Stimulated activated CD8-positive, alpha-beta memory T cell treated with anti-CD3 and anti-CD28 coated beads, Interleukin-12 subunit alpha, Interleukin-12 subunit beta, amount 100 ng/mL, for 24 hours (primary cell): ENCODE results near the gene CENPU.

ENCODE experiments used
- DNase-seq: peaks from one replicate; pipeline ENCODE4 v3.0.0-alpha.2; 2020; ENCODE audit errors: extremely low read depth

CENPU gene

GRCh38 chr4:184706453-184706852, 27.4 kb downstream of the CENPU start:
- no peak for DNase-seq

GRCh38 chr4:184705692-184706091, 28.2 kb downstream of the CENPU start:
- DNase-seq = no peak

DNA sequence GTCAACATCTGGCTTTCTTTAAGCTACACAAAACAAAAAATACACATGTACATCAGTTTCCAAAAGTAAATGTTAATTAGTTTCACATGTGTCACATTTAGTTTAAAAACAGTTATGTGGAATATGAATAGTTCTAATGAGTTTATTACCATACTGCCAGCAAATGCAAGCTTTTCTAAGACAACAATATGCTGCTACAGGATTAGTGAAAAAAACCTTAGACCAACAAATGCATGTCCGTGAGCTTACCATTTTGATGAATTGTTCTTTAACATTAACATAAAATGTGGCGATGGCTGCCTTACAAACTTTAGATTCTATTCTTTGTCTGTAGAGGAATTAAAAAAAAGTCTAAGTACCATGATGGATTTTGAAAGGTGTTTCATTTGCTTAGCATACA, 31.8 kb downstream of the CENPU start:
- no peak for DNase-seq

GRCh38 chr4:184699941-184700340, 34.0 kb downstream of the CENPU start:
- no peak for DNase-seq

DNA sequence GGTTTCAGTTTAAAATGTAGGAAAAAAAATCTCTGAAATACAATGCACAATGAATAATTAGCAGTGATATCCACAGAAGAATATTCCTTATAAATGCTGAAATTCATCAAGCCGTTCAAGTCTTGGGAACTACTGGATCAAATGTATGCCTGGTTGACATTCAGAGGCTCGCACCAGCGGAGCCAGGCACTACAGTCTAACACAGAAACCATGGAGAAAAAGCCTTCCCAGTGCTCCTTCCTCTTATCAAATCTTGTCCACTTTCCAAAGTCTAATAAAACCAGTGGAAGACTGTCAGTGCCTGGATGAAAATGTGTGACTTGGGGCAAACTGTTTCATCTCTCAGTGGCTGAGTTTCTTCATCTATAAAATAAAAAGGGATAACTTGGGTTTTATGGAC, 35.9 kb downstream of the CENPU start:
- no peak for DNase-seq

- DNase-seq = no peak
Observed at GRCh38 chr4:184695178-184695896, 38.6 kb downstream of the CENPU start.

- DNase-seq = no peak
Observed at GRCh38 chr4:184694412-184694956, 39.4 kb downstream of the CENPU start.

GRCh38 chr4:184693056-184693455, 40.8 kb downstream of the CENPU start:
- DNase-seq = no peak

- no peak for DNase-seq
Observed at GRCh38 chr4:184689681-184690080, 44.2 kb downstream of the CENPU start.

DNA sequence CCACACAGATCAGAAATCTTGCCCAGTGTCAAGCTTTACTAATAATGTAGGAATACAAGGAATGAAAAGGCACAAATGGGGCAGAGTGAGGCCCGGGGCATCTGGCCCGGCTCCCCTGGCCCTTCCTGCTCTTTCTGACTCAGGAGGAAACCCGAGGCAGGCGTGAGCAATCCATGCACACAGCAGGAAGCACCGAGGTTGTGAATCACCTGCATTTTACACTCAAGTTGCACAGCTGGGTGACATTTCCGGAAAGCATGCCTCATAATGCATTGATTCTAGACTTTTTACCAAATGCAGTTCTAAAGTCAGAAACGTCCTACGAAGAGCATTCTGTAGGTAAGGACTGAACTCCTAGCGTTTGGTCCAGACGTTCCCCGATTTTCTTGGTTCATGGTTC, 45.4 kb downstream of the CENPU start:
- no peak for DNase-seq

- DNase-seq = no peak
Observed at GRCh38 chr4:184688005-184688404, 45.9 kb downstream of the CENPU start.

DNA sequence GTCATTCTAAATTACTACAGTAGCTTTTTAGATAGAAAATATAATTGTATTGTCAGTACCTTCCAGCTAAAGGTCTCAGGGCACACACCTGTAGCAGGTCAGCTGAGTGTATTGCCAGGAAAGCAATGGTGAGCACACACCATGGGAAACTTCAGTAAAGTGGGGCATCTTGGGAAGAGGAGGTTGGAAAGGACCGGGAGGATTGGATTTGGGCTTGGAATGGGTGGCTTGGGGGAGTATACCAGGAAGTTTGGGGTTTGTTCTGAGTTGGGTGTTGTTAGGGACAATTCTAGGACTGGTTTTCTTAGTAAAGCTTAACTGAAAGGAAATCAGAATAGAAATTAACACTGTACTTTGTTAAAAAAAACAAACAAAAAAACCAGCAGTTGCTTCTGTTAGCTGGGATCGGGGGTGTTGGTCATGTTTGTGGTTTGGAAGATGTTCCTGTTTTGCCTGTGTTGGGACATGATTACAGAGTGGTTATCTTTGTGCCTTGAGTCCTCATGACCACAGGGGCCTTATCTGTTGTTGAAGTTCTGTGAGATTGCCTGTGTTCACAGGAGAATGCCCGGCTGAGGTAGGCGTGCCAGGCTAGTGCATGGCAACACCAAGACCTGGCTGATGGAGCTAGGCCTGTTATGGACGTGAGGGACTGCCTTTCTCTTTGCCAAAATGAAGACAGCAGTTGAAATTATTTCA, 49.3 kb downstream of the CENPU start:
- DNase-seq = no peak

DNA sequence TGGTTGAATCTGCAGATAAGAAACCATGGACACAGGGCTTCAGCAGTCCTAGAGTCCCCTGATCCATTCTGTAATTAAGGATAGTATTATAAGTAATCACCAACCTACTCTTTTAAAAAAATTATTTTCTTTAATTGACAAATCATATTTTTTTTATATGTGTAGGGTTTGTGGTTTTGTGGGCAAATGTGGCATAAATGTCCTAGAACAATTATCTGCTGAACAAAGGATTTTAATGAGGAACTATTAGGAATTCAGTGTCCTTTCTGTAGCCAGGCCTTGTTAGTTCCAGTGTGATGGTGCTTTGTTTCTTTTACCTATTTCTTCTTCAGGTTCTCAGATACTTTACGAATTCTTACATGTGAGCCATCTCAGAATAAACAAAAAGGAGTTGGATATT, 52.0 kb downstream of the CENPU start:
- no peak for DNase-seq

- DNase-seq = no peak
Observed at GRCh38 chr4:184680698-184681097, 53.2 kb downstream of the CENPU start.

DNA sequence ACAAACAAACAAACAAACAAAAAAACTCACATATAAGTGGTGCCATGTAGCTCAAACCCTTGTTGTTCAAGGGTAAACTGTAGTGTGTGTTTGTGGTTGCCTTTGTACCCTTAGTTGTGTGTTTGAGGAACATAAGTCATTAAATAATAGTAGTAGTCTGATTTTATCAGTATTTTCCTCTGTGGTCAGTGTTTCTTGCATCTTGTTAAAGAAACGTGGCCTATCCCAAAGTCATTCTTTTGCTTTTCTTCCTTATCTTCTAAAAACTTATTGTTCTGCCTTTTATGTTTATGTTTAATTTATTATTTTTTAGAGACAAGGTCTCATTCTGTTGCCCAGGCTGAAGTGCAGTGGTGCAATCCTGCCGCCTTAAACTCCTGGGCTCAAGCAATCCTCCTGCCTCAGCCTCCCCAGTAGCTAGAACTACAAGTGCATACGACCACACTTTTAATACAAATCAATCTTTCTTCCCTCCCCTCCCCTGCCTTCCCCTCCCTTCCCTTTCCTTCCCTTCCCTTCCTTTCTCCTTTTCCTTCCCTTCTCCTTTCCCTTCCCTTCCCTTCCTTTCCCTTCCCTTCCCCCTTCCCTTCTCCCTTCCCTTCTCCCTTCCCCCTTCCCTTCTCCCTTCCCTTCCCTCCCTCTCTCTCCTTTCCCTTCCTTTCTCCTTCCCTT, 57.9 kb downstream of the CENPU start:
- no peak for DNase-seq

DNA sequence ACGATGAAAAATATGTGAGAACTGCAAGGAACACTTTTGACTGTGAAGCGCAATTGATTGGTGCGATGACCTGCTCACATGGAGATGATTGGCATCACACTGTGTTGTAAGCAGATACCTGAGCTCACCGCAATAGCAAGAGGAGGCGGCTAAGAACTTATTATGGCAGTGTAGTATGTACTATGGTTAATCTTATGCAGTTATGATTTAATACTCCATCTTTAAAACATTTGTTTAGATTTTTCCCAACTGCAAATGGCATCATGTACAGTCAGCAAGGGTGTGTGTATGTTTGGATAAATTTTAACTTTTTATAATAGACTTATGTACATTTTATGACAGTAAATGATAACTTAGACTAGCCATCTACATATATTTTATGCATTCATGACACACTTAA, 58.9 kb downstream of the CENPU start:
- DNase-seq = no peak

DNA sequence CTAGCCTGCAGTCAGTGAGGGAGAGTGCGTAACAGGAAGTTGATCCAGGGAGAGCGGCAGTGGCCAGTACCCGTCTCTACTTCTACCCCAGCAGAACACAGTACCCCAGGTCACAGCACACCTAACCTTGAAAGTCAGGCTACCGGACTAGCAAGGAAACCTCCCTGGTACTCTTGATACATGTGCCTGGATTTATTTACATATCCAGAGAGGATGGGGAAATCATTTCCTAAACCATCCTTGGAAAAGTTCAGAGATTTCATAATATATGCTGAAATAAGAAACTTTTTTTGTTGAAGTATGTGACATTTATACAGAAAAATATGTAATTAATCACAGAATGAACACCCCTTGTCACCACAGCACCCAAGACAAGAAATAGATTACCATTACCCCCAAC, 59.9 kb downstream of the CENPU start:
- DNase-seq = no peak

DNA sequence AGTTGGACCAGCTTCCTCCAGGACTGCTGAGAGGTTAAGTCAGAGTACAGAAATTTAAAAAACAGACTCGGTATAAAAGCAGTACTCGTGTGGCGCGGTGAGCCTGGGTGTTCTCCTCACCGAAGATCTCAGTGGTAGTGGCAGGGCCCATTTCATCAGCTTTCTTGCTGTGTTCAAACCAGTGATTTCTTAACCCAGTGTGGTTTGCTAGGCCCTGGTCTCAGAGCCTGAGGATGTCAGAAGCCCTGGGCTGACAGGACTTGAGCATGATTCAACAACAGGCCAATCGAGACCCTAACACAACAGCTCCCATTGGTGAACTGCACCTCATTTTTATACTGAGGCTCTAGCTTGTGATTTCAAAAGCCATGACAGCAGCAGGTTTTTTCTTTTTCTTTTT, 61.2 kb downstream of the CENPU start:
- DNase-seq = no peak

- no peak for DNase-seq
Observed at GRCh38 chr4:184671101-184671500, 62.8 kb downstream of the CENPU start.

- DNase-seq = no peak
Observed at GRCh38 chr4:184669251-184669650, 64.6 kb downstream of the CENPU start.

- DNase-seq = no peak
Observed at GRCh38 chr4:184668511-184669114, 65.3 kb downstream of the CENPU start.

DNA sequence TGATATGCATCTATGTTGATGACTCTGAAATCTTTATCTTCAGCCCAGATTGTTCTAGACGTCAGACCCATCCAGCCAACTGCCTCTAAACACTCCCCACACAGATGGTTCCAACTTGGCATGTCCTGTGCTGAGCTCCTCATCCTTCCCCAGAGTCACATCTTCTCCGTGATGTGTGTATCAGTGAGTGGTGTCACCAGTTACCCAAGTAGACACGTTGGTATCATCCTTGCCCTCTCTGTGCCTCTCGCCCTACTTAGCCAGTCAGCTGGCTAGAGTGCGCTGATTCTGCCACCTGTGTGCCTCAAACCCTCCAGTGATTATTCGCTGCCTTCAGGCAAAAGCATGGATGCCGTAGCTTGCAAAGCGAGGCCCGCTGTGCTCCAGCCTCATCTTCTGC, 65.8 kb downstream of the CENPU start:
- DNase-seq = no peak
